SU-DHL-6 (cell line): ENCODE measurements around the gene VWA2.

ENCODE experiments used
- EZH2phosphoT487 ChIP-seq: fragments of 200-600 bp; sonication (generic), shearing (Covaris generic); conservative IDR thresholded peaks from 2 replicates; pipeline ENCODE4 v1.6.1; 2018; ENCODE audit warnings: mild to moderate bottlenecking, antibody characterized with exemption, low read length, moderate library complexity, mixed read lengths
- TF ChIP-seq, protein P1 (sequence below): fragments of 200-600 bp; sonication (generic); IDR thresholded peaks from one replicate; pipeline ENCODE4 v1.5.1; 2017; ENCODE audit warnings: antibody characterized with exemption, mild to moderate bottlenecking, low read length, moderate library complexity; ENCODE audit not compliant: insufficient read depth, poor library complexity, severe bottlenecking

GRCh38 chr10:114243661-114244060 is 4.6 kb downstream of the VWA2 start:
- TF ChIP-seq, protein P1, sequence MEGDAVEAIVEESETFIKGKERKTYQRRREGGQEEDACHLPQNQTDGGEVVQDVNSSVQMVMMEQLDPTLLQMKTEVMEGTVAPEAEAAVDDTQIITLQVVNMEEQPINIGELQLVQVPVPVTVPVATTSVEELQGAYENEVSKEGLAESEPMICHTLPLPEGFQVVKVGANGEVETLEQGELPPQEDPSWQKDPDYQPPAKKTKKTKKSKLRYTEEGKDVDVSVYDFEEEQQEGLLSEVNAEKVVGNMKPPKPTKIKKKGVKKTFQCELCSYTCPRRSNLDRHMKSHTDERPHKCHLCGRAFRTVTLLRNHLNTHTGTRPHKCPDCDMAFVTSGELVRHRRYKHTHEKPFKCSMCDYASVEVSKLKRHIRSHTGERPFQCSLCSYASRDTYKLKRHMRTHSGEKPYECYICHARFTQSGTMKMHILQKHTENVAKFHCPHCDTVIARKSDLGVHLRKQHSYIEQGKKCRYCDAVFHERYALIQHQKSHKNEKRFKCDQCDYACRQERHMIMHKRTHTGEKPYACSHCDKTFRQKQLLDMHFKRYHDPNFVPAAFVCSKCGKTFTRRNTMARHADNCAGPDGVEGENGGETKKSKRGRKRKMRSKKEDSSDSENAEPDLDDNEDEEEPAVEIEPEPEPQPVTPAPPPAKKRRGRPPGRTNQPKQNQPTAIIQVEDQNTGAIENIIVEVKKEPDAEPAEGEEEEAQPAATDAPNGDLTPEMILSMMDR, result no peak
- no peak for TF ChIP-seq EZH2phosphoT487
